ENCODE data around the gene CCDC175. TPM values are rescaled to one million over a fixed set of nuclear protein-coding genes. Genes with fewer than 3 reads are reported as not detected.

CCDC175 gene
- total RNA-seq, 1 experiment from 2014 or later: not detected

DNA sequence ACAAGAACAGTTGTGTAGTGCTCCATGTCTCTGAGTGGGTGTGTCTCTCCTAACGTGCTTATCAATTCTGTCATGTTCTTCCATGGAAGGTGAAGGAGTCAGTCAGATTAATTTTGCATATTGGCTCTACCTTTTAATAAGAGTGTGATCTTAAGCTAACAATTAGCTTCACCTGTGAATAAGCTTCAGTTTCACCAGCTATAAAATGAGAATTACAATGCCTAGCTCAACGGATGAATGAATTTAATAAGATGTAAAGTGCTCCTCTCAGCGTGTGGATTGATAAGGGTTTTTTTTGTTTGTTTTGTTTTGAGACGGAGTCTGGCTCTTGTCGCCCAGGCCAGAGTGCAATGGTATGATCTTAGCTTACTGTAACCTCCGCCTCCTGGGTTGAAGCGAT lies 32.7 kb downstream of the CCDC175 start:
- H3K4me3 ChIP-seq (replicated peaks in 1 of 2; ENCODE audit: low read depth in 1 of 2, low read length in 2 of 2): no peak overlapping the region
- H3K79me2 ChIP-seq (ENCODE audit: insufficient read depth, low read length): no peaks in the 10 kb centered on the region
- TF ChIP-seq EGR1 (IDR thresholded peaks at IDR 0.05; ENCODE audit: low read depth) (no peak), ELF1 (IDR thresholded peaks at IDR 0.05; ENCODE audit: borderline replicate concordance, low read depth) (no peak), EZH2 (IDR thresholded peaks at IDR 0.05) (no peak), CTCF (IDR thresholded peaks at IDR 0.05 in 2 of 3, conservative IDR thresholded peaks at IDR 0.05 in 1 of 3; ENCODE audit: borderline replicate concordance in 1 of 3, insufficient read depth in 1 of 3, low read depth in 2 of 3, low read length in 2 of 3) (no peak), SRF (IDR thresholded peaks at IDR 0.05; ENCODE audit: low read depth) (no peak), ZNF274 (IDR thresholded peaks at IDR 0.05; ENCODE audit: low read depth, low read length) (no peak), EZH2phosphoT487 (IDR thresholded peaks at IDR 0.05; ENCODE audit: borderline replicate concordance) (no peak), TCF7L2 (IDR thresholded peaks at IDR 0.05; ENCODE audit: borderline replicate concordance, extremely low read depth, insufficient read depth, insufficient read length) (no peak), FOSL1 (IDR thresholded peaks at IDR 0.05; ENCODE audit: low read depth) (no peak), POLR2AphosphoS5 (IDR thresholded peaks at IDR 0.05; ENCODE audit: low read depth, low read length) (no peak), ZFX (IDR thresholded peaks at IDR 0.05) (no peak), POLR2A (IDR thresholded peaks at IDR 0.05; ENCODE audit: borderline replicate concordance, extremely low read depth, insufficient read depth, insufficient read length) (no peak), CBX3 (IDR thresholded peaks at IDR 0.05; ENCODE audit: low read depth) (no peak)
- TF ChIP-seq, protein P1, sequence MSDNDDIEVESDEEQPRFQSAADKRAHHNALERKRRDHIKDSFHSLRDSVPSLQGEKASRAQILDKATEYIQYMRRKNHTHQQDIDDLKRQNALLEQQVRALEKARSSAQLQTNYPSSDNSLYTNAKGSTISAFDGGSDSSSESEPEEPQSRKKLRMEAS (IDR thresholded peaks at IDR 0.05): no peak
- RAD21 ChIA-PET (ENCODE audit: low non-redundant PET in 1 of 2, low total read pairs in 2 of 2, uncharacterized antibody in 2 of 2, unreplicated experiment in 2 of 2): no interaction called here
- DNase-seq (ENCODE audit: low read depth, low spot score): no peak
- no peaks in the 10 kb centered on the region for H3K9me2 ChIP-seq (ENCODE audit: insufficient read depth)
- no peak overlapping the region for H3K9ac ChIP-seq (ENCODE audit: low read length)
- no peaks in the 10 kb centered on the region for H3K36me3 ChIP-seq (ENCODE audit: control insufficient read depth in 1 of 2, insufficient read depth in 2 of 2, low read length in 2 of 2)
- no peaks in the 10 kb centered on the region for H3K9me3 ChIP-seq (ENCODE audit: control insufficient read depth in 1 of 2, insufficient read depth in 1 of 2, low read depth in 1 of 2, low read length in 2 of 2)
- intact Hi-C loops (cut with micrococcal nuclease): no loop called here
- CTCF ChIA-PET: interaction anchor here (1.1 kb wide), 1 partner anchor 353 kb away, joined by 3 read pairs; no protein-coding TSS in a partner anchor
- H3K4me2 ChIP-seq (ENCODE audit: low read length): no peak overlapping the region
- H3K4me1 ChIP-seq (ENCODE audit: control insufficient read depth in 1 of 2, insufficient read depth in 2 of 2, low read length in 2 of 2): no peaks in the 10 kb centered on the region
- H2AFZ ChIP-seq (ENCODE audit: low read depth, low read length, poor library complexity, severe bottlenecking): no peak overlapping the region
- no peaks in the 10 kb centered on the region for H3K27me3 ChIP-seq (ENCODE audit: insufficient read depth, low read length)
- H4K20me1 ChIP-seq (ENCODE audit: insufficient read depth): no peaks in the 10 kb centered on the region
- ATAC-seq: no peak
- no TSS peak for BruUV-seq (replicated peaks)
- POLR2A ChIA-PET: no interaction called here
- no peak overlapping the region for H3K27ac ChIP-seq (ENCODE audit: low read depth, low read length)

Measured in HCT116 (cell line).